K562 (cell line): Measurements from ENCODE around the gene FBXO27. TPM values are rescaled to one million over a fixed set of nuclear protein-coding genes. Genes with fewer than 3 reads are reported as not detected.

Experiments used
- ATAC-seq: fragments of 200-7000 bp; cut with Tn5 transposase; 3 replicates; pipeline ENCODE4 v1.9.1; 2020; ENCODE audit warnings: moderate library complexity
- Bru-seq: library from RNA; stranded (reverse); fragments of 400-500 nt; gene quantifications from one replicate; lab custom pipeline; 2021; lab: Mats Ljungman, UMichigan
- BruChase-seq, 2 experiments: library from RNA; stranded (reverse); fragments of 400-500 nt; gene quantifications; one replicate each; lab custom pipeline; 2021; lab: Mats Ljungman, UMichigan
- BruUV-seq: library from RNA; stranded (reverse); fragments of 400-500 nt; replicated peaks from 2 replicates; lab custom pipeline; 2021; lab: Mats Ljungman, UMichigan
- CTCF ChIA-PET: fragments of 300-600 bp; formaldehyde crosslinking; extraction: SDS; loops from one replicate; lab custom pipeline; 2021; ENCODE audit warnings: low intra/inter-chr PET ratio; lab: Yijun Ruan, JAX
- POLR2A ChIA-PET: fragments of 300-600, 350-650 bp; sonication (Branson Sonifier 250); formaldehyde crosslinking; extraction: SDS; loops from one replicate; lab custom pipeline; 2021; ENCODE audit warnings: antibody characterized with exemption, inconsistent platforms; lab: Yijun Ruan, JAX
- DNase-seq, 4 experiments: peaks; one replicate each; pipeline versions ENCODE4 v3.0.0 to v3.0.0-alpha.2; 2011 to 2018; ENCODE audit warnings: low spot score in 3 of 4, mixed read lengths in 3 of 4; ENCODE audit errors: extremely low read depth in 1 of 4
- FAIRE-seq: peaks from 2 replicates; lab custom pipeline; 2011; peaks lifted over from hg19 to GRCh38; lab: Jason Lieb, UNC
- H2AFZ ChIP-seq: 2 replicates; pipeline ENCODE4 v1.6.0; 2011; ENCODE audit warnings: low read depth, low read length, control low read depth, inconsistent platforms
- H3K27ac ChIP-seq: fragments of 200-600 bp; 3 replicates; pipeline ENCODE4 v1.8.0; 2011; ENCODE audit warnings: low read depth, mild to moderate bottlenecking, control low read depth, inconsistent platforms, low read length, moderate library complexity, mixed read lengths; ENCODE audit errors: extremely low read depth
- H3K27me3 ChIP-seq, 2 experiments: fragments of 300-600 bp in 1 of 2; 2 replicates in 1 of 2; 3 replicates in 1 of 2; pipeline versions ENCODE4 v1.6.0 to v1.8.0; 2011; ENCODE audit warnings: inconsistent platforms in 2 of 2, low read length in 2 of 2, mild to moderate bottlenecking in 1 of 2, mixed read lengths in 1 of 2, moderate library complexity in 1 of 2; ENCODE audit not compliant: control insufficient read depth in 2 of 2, insufficient read depth in 2 of 2
- H3K36me3 ChIP-seq: fragments of 300-600 bp; 3 replicates; pipeline ENCODE4 v1.8.0; 2011; ENCODE audit warnings: mild to moderate bottlenecking, low read length, inconsistent platforms; ENCODE audit not compliant: control insufficient read depth, insufficient read depth
- H3K4me1 ChIP-seq, 2 experiments: fragments of 200-600 bp in 1 of 2; replicated peaks in 1 of 2; 2 replicates in 1 of 2; 3 replicates in 1 of 2; pipeline versions ENCODE4 v1.5.1 to v1.8.0; 2011; ENCODE audit warnings: inconsistent platforms in 2 of 2, low read length in 2 of 2, mild to moderate bottlenecking in 1 of 2, mixed read lengths in 1 of 2, moderate library complexity in 1 of 2; ENCODE audit not compliant: control insufficient read depth in 2 of 2, insufficient read depth in 2 of 2
- H3K4me2 ChIP-seq: 2 replicates; pipeline ENCODE4 v1.6.1; 2011; ENCODE audit warnings: low read length, control low read depth, inconsistent platforms, mixed read lengths; ENCODE audit not compliant: insufficient read depth
- H3K4me3 ChIP-seq: fragments of 200-600 bp; sonication (generic), shearing (Covaris generic); 2 replicates; pipeline ENCODE4 v1.5.1; 2016; ENCODE audit warnings: control low read depth, inconsistent platforms
- H3K79me2 ChIP-seq: fragments of 200-600 bp; 3 replicates; pipeline ENCODE4 v1.8.0; 2011; ENCODE audit warnings: low read length, inconsistent platforms; ENCODE audit not compliant: control insufficient read depth, insufficient read depth
- H3K9ac ChIP-seq, 2 experiments: 2 replicates each; pipeline versions ENCODE4 v1.6.0 to v1.6.1; 2011; ENCODE audit warnings: low read depth in 2 of 2, low read length in 2 of 2, control low read depth in 1 of 2, inconsistent platforms in 1 of 2, mild to moderate bottlenecking in 1 of 2, mixed read lengths in 1 of 2; ENCODE audit not compliant: insufficient read depth in 1 of 2
- H3K9me1 ChIP-seq: one replicate; pipeline ENCODE4 v1.6.0; 2011; ENCODE audit warnings: inconsistent platforms, mild to moderate bottlenecking, low read length, moderate library complexity; ENCODE audit not compliant: control insufficient read depth, insufficient read depth
- H3K9me3 ChIP-seq: replicated peaks from 2 replicates; pipeline ENCODE4 v1.5.1; 2011; ENCODE audit warnings: low read depth, low read length, inconsistent platforms; ENCODE audit not compliant: control insufficient read depth, insufficient read depth
- H4K20me1 ChIP-seq: replicated peaks from 2 replicates; pipeline ENCODE4 v1.6.1; 2011; ENCODE audit warnings: low read length, inconsistent platforms, mixed read lengths; ENCODE audit not compliant: control insufficient read depth, insufficient read depth
- CC2D1A ChIP-seq: fragments of 450-650 bp; IDR thresholded peaks from 2 replicates; pipeline ENCODE4 v1.6.1; 2017; ENCODE audit warnings: mild to moderate bottlenecking
- CREB1 ChIP-seq, 2 experiments: sonication (generic) in 1 of 2; formaldehyde crosslinking in 1 of 2; IDR thresholded peaks; 2 replicates each; pipeline versions ENCODE4 v1.6.1 to v1.8.0; 2012 to 2022; ENCODE audit warnings: inconsistent platforms in 1 of 2, mild to moderate bottlenecking in 1 of 2, missing genetic modification reagents in 1 of 2, moderate library complexity in 1 of 2
- KLF6 ChIP-seq: fragments of 250-450 bp; sonication (Bioruptor Pico); IDR thresholded peaks from 2 replicates; pipeline ENCODE4 v1.4.0; 2020; ENCODE audit warnings: mild to moderate bottlenecking, moderate library complexity, borderline replicate concordance
- MCM2 ChIP-seq: fragments of 450-650 bp; IDR thresholded peaks from 2 replicates; pipeline ENCODE4 v1.6.1; 2017; ENCODE audit warnings: low read depth, mild to moderate bottlenecking
- MITF ChIP-seq: IDR thresholded peaks from 2 replicates; pipeline ENCODE4 v1.6.1; 2014; ENCODE audit warnings: antibody characterized with exemption
- NFXL1 ChIP-seq: fragments of 450-650 bp; formaldehyde crosslinking; IDR thresholded peaks from 2 replicates; pipeline ENCODE4 v1.4.0; 2021; ENCODE audit warnings: mild to moderate bottlenecking
- NR0B1 ChIP-seq: fragments of 450-650 bp; IDR thresholded peaks from one replicate; pipeline ENCODE4 v1.6.1; 2018; ENCODE audit warnings: mild to moderate bottlenecking, moderate library complexity; ENCODE audit not compliant: partially characterized antibody
- PTTG1 ChIP-seq: fragments of 450-650 bp; IDR thresholded peaks from 2 replicates; pipeline ENCODE4 v1.6.1; 2016; ENCODE audit warnings: low read depth, mild to moderate bottlenecking, missing genetic modification characterization, missing compliant biosample characterization
- TAL1 ChIP-seq: fragments of 450-650 bp; IDR thresholded peaks from 2 replicates; pipeline ENCODE4 v1.6.1; 2016; ENCODE audit warnings: mild to moderate bottlenecking
- ZNF398 ChIP-seq: fragments of 250-450 bp; sonication (Bioruptor Pico); IDR thresholded peaks from 2 replicates; pipeline ENCODE4 v1.8.0; 2021; ENCODE audit warnings: moderate library complexity, mild to moderate bottlenecking, inconsistent platforms
- ZNF408 ChIP-seq: fragments of 250-450 bp; sonication (Bioruptor Pico); IDR thresholded peaks from 2 replicates; pipeline ENCODE4 v1.4.0; 2020; ENCODE audit warnings: low read depth, mild to moderate bottlenecking, moderate library complexity
- WGBS: fragments of 100-300 bp; shearing (Covaris generic); methylation state at CpG from one replicate; pipeline ENCODE4 v1.1.6; 2016; ENCODE audit warnings: low coverage, mixed read lengths; ENCODE audit not compliant: insufficient coverage; ENCODE audit errors: missing lambda C conversion rate; 5-methylcytosine and 5-hydroxymethylcytosine counted together
- in situ Hi-C: fragments of 300-500 bp; cut with MboI; formaldehyde crosslinking; loops from 4 replicates; pipeline ENCODE4 v1.15.0; 2018; ENCODE audit warnings: inconsistent platforms, mixed read lengths
- intact Hi-C: fragments of 100-400 bp; cut with micrococcal nuclease; formaldehyde crosslinking; loops from 2 replicates; pipeline ENCODE4 v1.14.2; 2022
- long read RNA-seq, 3 experiments: library from polyadenylated mRNA in 2 of 3; library from RNA in 1 of 3; unstranded in 2 of 3; stranded (forward) in 1 of 3; transcript quantifications; one replicate each; pipeline ENCODE4 v2.0.0, GENCODE V29; 2019 to 2022
- polyA minus RNA-seq, 3 experiments: library from RNA; depleted of rRNA, polyadenylated mRNA; stranded (reverse); fragments of >200 nt; gene quantifications; 2 replicates each; pipeline ENCODE4 v1.2.3, GENCODE V29; 2011
- polyA plus RNA-seq, 8 experiments: library from polyadenylated mRNA; depleted of rRNA in 4 of 8; stranded (reverse) in 5 of 8; unstranded in 3 of 8; fragments of >200 nt; fragmentation: Nextera tagmentation in 2 of 8; fragmentation: Illumina TruSeq in 1 of 8; extraction: Ambion mirVana in 2 of 8; extraction: Trizol in 1 of 8; gene quantifications; 2 replicates each; pipeline versions ENCODE4 v1.2.1 to v1.2.3, GENCODE V29; 2011 to 2014; ENCODE audit warnings: inconsistent platforms in 1 of 8, missing spikeins in 1 of 8
- total RNA-seq, 7 experiments: library from RNA; depleted of rRNA in 6 of 7; stranded (reverse); fragments of >200 nt in 6 of 7; fragmentation: Illumina TruSeq in 2 of 7; extraction: Trizol in 2 of 7; gene quantifications; 2 replicates each; pipeline versions ENCODE4 v1.2.1 to v1.2.3, GENCODE V29; 2011 to 2021; ENCODE audit warnings: low replicate concordance in 1 of 7

Gene FBXO27
- 2.8 and 7.1 TPM in 2 replicates for total RNA-seq (2011; cell fraction: chromatin; rRNA removed; ENCODE audit: low replicate concordance)
- 5.2 and 5.3 TPM in 2 replicates for total RNA-seq (2011; cell fraction: nucleolus; rRNA removed)
- total RNA-seq (2011; cell fraction: nucleoplasm; rRNA removed) = 1.9 and 6.1 TPM in 2 replicates
- total RNA-seq (2014; rRNA removed) (3.7 and 9.0 TPM in 2 replicates), total RNA-seq (2014; rRNA removed; fragmentation: Illumina TruSeq; extraction: Trizol) (3.9 and 5.9 TPM in 2 replicates), total RNA-seq (2015; rRNA removed; fragmentation: Illumina TruSeq; extraction: Trizol) (5.0 and 5.6 TPM in 2 replicates), total RNA-seq (2021) (8.0 and 8.9 TPM in 2 replicates), polyA plus RNA-seq (2011; rRNA removed) (6.3 and 12.6 TPM in 2 replicates), polyA plus RNA-seq (2014; fragmentation: Illumina TruSeq; extraction: Trizol) (5.8 and 11.0 TPM in 2 replicates), polyA plus RNA-seq (2014; fragmentation: Nextera tagmentation; extraction: Ambion mirVana) (1 to 10 TPM; 1.8 to 2.6 TPM), polyA plus RNA-seq (2014; rRNA removed) (6.3 and 7.9 TPM in 2 replicates), polyA minus RNA-seq (2011; rRNA and poly(A)+ RNA removed) (7.2 and 12.8 TPM in 2 replicates), Bru-seq, nascent RNA (percentile 48 among the genes with signal in this experiment), BruChase-seq, experiment 1, labeled RNA remaining after a 2-hour chase (percentile 40 among the genes with signal in this experiment), BruChase-seq, experiment 2, labeled RNA remaining after a 6-hour chase (percentile 45 among the genes with signal in this experiment)
- 16.7 and 23.5 TPM in 2 replicates for polyA plus RNA-seq (2011; cell fraction: cytosol; rRNA removed)
- 5.5 and 8.1 TPM in 2 replicates for polyA plus RNA-seq (2011; cell fraction: nucleus; rRNA removed)
- polyA plus RNA-seq (2012) = 3.7 and 6.1 TPM in 2 replicates
- polyA minus RNA-seq (2011; cell fraction: cytosol; rRNA and poly(A)+ RNA removed) = 5.6 and 7.3 TPM in 2 replicates
- 2.0 and 2.2 TPM in 2 replicates for polyA minus RNA-seq (2011; cell fraction: nucleus; rRNA and poly(A)+ RNA removed)
- long read RNA-seq, experiment 1, partial matches to known transcripts = 5 of 23 reads
- long read RNA-seq, experiment 1, other reads (novel, unspliced or antisense) = 17 of 23 reads
- long read RNA-seq, experiment 2, partial matches to known transcripts = 1 of 5 reads
- long read RNA-seq, experiment 2, other reads (novel, unspliced or antisense) = 2 of 5 reads
- long read RNA-seq, experiment 3, partial matches to known transcripts = 2 of 4 reads
- long read RNA-seq, experiment 3, other reads (novel, unspliced or antisense) = 1 of 4 reads

- BruUV-seq = no TSS peak
- CTCF ChIA-PET = interaction anchor here (0.8 kb wide), 1 partner anchor 487 kb away, joined by 3 read pairs; no protein-coding TSS in a partner anchor
- Histone ChIP-seq H3K79me2 (no peaks in the 10 kb centered on the region), H3K27ac (peak within 1 kb of the TSS; percentile 41; the same call in 1 of the 3 replicates), H3K27me3 (no peaks in the 10 kb centered on the region), H2AFZ (peak within 1 kb of the TSS; percentile 82), H3K9ac (peak within 1 kb of the TSS; percentile 62 to 90; a peak in 3 of 4 replicates), H3K9me3 (no peaks in the 10 kb centered on the region), H3K9me1 (no peaks in the 10 kb centered on the region), H3K4me2 (peak within 1 kb of the TSS; percentile 86), H3K4me3 (peak within 1 kb of the TSS; percentile 54), H4K20me1 (no peaks in the 10 kb centered on the region), H3K4me1 (peaks cover 7 to 23% of the 10 kb centered on the region in 2 experiments; a peak in 4 of 5 replicates), H3K36me3 (no peaks in the 10 kb centered on the region)
- intact Hi-C loops (loop anchor here (5.0 kb wide), 1 partner anchor 55 kb away; the partner anchor contains the start of gene FBXO17), in situ Hi-C loops (no loop called here)
- ATAC-seq (peak; percentile 34), DNase-seq (peak; percentile 40 to 68 (median 60)), FAIRE-seq (peak; percentile 81)
- POLR2A ChIA-PET = interaction anchor here (0.6 to 2.1 kb wide), 3 partner anchors 13 to 513 kb away, joined by 3 to 5 read pairs (median 3); no protein-coding TSS in a partner anchor
- 3% methylated on average over 40 of the region's 66 CpGs for WGBS
- TF ChIP-seq KLF6 (CRISPR knock-in tag) = no peak
- TF ChIP-seq CC2D1A = no peak
- TF ChIP-seq TAL1 = no peak
- TF ChIP-seq ZNF408 (CRISPR knock-in tag) = no peak
- no peak for TF ChIP-seq CREB1 (IDR thresholded peaks at IDR 0.05)
- TF ChIP-seq CREB1 (CRISPR knock-in tag; IDR thresholded peaks at IDR 0.05) = 0 out of 2 replicates have a peak, but pooled peaks have one; percentile 18
- no peak for TF ChIP-seq PTTG1 (tag)
- no peak for TF ChIP-seq NR0B1
- no peak for TF ChIP-seq MITF
- TF ChIP-seq MCM2 = no peak
- TF ChIP-seq ZNF398 = no peak
- no peak for TF ChIP-seq NFXL1 (CRISPR knock-in tag)
Measured at GRCh38 chr19:39032063-39032918, at the start of gene FBXO27. Gene FBXO27 (minus strand): TSS chr19:39032549. CDS start chr19:39032227, 322 bp downstream.
